ENCODE measurements around the gene KCNMB1. TPM values are rescaled to one million over a fixed set of nuclear protein-coding genes. Genes with fewer than 3 reads are reported as not detected.
A peak's percentile ranks its signal among the peaks of the same experiment; 100 is the strongest.

The KCNMB1 gene
- total RNA-seq, 1 donor from 2014 or later: 0.14 TPM

DNA sequence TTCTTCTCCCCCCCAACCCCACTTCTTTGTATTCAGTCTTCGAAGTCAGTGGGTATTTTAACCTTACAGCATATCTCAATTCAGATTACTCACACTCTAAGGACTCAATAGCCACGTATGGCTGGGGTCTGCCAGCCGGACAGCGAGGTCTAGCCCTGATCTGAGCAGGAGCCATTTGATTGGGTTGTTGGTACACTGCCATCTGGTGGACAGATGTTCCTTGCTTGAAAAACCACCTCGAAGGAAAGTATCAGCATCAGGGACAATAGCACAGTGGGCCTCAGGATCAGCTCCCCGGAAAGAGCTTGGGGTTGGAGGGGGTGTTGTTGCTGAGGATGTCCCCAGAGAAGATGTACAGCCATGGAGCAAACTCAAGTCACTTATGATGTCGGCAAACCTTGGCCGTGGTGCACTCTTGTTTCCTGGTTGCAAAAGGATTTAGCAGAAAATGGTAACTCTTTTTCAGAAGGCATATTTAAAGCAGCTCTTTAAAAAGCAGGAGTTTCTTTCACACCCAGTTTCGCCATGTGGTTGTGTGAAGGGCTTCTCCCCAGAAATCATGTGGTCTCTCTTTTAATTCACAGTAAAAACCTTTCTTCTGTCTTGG is 31.7 kb upstream of the KCNMB1 start:
- Histone ChIP-seq H3K79me2 (ENCODE audit: insufficient read depth, low read length) (no peaks in the 10 kb centered on the region), H3K4me1 (ENCODE audit: insufficient read depth, low read length) (no peaks in the 10 kb centered on the region), H3K9ac (ENCODE audit: low read length) (no peak overlapping the region), H3K27ac (ENCODE audit: low read depth, low read length) (no peak overlapping the region), H3K27me3 (ENCODE audit: insufficient read depth, low read length) (peaks cover 14% of the 10 kb centered on the region), H2AFZ (ENCODE audit: low read depth, low read length) (no peak overlapping the region), H4K20me1 (ENCODE audit: insufficient read depth, low read length) (no peaks in the 10 kb centered on the region), H3K4me3 (ENCODE audit: insufficient read depth, low read depth, low read length) (no peak overlapping the region), H3K4me2 (ENCODE audit: low read length) (no peak overlapping the region), H3K9me3 (ENCODE audit: insufficient read depth, low read depth, low read length) (no peaks in the 10 kb centered on the region), H3K36me3 (ENCODE audit: insufficient read depth, low read length) (no peaks in the 10 kb centered on the region)
- no peak overlapping the region for H3K4me3 Mint-ChIP-seq (ENCODE audit: unreplicated experiment)
- H3K4me1 Mint-ChIP-seq (ENCODE audit: low read depth, unreplicated experiment): no peaks in the 10 kb centered on the region
- DNase-seq (ENCODE audit: low read depth) (peak; percentile 43), FAIRE-seq (peak; percentile 71)
- no peaks in the 10 kb centered on the region for H3K9me3 Mint-ChIP-seq (ENCODE audit: unreplicated experiment)
- H3K36me3 Mint-ChIP-seq (ENCODE audit: low read depth, unreplicated experiment): no peaks in the 10 kb centered on the region
- no peak overlapping the region for H3K27ac Mint-ChIP-seq (ENCODE audit: unreplicated experiment)
- TF ChIP-seq EZH2 (IDR thresholded peaks at IDR 0.05; ENCODE audit: insufficient read depth, low read length): no peak
- TF ChIP-seq, protein P1, sequence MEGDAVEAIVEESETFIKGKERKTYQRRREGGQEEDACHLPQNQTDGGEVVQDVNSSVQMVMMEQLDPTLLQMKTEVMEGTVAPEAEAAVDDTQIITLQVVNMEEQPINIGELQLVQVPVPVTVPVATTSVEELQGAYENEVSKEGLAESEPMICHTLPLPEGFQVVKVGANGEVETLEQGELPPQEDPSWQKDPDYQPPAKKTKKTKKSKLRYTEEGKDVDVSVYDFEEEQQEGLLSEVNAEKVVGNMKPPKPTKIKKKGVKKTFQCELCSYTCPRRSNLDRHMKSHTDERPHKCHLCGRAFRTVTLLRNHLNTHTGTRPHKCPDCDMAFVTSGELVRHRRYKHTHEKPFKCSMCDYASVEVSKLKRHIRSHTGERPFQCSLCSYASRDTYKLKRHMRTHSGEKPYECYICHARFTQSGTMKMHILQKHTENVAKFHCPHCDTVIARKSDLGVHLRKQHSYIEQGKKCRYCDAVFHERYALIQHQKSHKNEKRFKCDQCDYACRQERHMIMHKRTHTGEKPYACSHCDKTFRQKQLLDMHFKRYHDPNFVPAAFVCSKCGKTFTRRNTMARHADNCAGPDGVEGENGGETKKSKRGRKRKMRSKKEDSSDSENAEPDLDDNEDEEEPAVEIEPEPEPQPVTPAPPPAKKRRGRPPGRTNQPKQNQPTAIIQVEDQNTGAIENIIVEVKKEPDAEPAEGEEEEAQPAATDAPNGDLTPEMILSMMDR (IDR thresholded peaks at IDR 0.05; ENCODE audit: insufficient read depth, low read depth, low read length): peak; percentile 73
- peaks cover 23% of the 10 kb centered on the region for H3K27me3 Mint-ChIP-seq (ENCODE audit: low read depth, unreplicated experiment)

DNA sequence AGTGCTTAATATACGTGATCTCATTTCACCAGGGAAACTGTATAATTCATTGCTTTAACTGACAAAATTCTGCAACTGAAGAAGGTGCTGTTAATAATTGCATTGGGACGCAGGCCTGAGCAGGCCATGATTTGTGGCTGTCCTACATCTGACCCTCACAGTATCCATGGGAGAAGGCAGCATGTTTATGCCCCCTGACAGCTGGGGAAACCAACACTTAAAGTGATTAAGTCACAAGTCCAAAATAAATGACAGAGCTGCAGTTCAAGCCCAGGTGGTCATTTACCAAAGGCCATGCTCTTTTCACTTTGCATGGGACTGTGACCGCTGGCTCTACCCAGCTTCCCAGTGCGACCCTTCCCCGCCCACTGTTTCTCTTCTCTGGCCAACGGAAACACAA is 30.5 kb upstream of the KCNMB1 start:
- no peaks in the 10 kb centered on the region for H3K4me1 ChIP-seq (ENCODE audit: insufficient read depth, low read length)
- peaks cover 14% of the 10 kb centered on the region for H3K27me3 ChIP-seq (ENCODE audit: insufficient read depth, low read length)
- H3K36me3 ChIP-seq (ENCODE audit: insufficient read depth, low read length): no peaks in the 10 kb centered on the region
- Mint-ChIP-seq H3K4me1 (ENCODE audit: low read depth, unreplicated experiment) (no peaks in the 10 kb centered on the region), H3K27me3 (ENCODE audit: low read depth, unreplicated experiment) (peaks cover 24% of the 10 kb centered on the region), H3K27ac (ENCODE audit: unreplicated experiment) (no peak overlapping the region), H3K9me3 (ENCODE audit: unreplicated experiment) (peaks cover 2% of the 10 kb centered on the region), H3K4me3 (ENCODE audit: unreplicated experiment) (no peak overlapping the region), H3K36me3 (ENCODE audit: low read depth, unreplicated experiment) (no peaks in the 10 kb centered on the region)
- H2AFZ ChIP-seq (ENCODE audit: low read depth, low read length): no peak overlapping the region
- no peaks in the 10 kb centered on the region for H4K20me1 ChIP-seq (ENCODE audit: insufficient read depth, low read length)
- no peaks in the 10 kb centered on the region for H3K79me2 ChIP-seq (ENCODE audit: insufficient read depth, low read length)
- TF ChIP-seq, protein P1 (IDR thresholded peaks at IDR 0.05; ENCODE audit: insufficient read depth, low read depth, low read length): no peak
- TF ChIP-seq EZH2 (IDR thresholded peaks at IDR 0.05; ENCODE audit: insufficient read depth, low read length): no peak
- no peaks in the 10 kb centered on the region for H3K9me3 ChIP-seq (ENCODE audit: insufficient read depth, low read depth, low read length)
- H3K4me3 ChIP-seq (ENCODE audit: insufficient read depth, low read depth, low read length): no peak overlapping the region
- no peak for FAIRE-seq
- DNase-seq (ENCODE audit: low read depth): no peak
- H3K27ac ChIP-seq (ENCODE audit: low read depth, low read length): no peak overlapping the region
- H3K4me2 ChIP-seq (ENCODE audit: low read length): no peak overlapping the region
- no peak overlapping the region for H3K9ac ChIP-seq (ENCODE audit: low read length)

DNA sequence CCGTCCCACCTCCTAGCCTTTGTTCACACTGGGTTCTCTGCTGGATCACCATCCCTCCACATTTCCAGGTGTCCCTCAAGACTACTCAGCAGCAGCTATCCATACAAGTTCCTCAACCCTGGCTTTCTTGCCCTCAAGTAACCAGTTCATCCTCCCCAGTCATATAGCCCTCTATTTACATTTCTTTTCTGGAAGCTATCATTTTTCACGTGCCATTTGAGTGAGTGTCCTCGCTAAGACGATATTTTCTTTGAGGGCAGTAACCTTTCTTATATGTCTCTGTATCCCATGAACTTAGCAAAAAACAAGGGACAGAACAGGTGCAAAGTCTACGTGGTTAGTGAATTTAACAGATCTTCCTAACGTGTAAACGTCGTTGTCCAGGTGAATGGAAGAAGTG is 29.6 kb upstream of the KCNMB1 start:
- no peak overlapping the region for H2AFZ ChIP-seq (ENCODE audit: low read depth, low read length)
- no peaks in the 10 kb centered on the region for H3K4me1 ChIP-seq (ENCODE audit: insufficient read depth, low read length)
- H3K9ac ChIP-seq (ENCODE audit: low read length): no peak overlapping the region
- DNase-seq (ENCODE audit: low read depth) (no peak), FAIRE-seq (no peak)
- no peaks in the 10 kb centered on the region for H3K79me2 ChIP-seq (ENCODE audit: insufficient read depth, low read length)
- no peak overlapping the region for H3K27ac ChIP-seq (ENCODE audit: low read depth, low read length)
- Mint-ChIP-seq H3K9me3 (ENCODE audit: unreplicated experiment) (peaks cover 2% of the 10 kb centered on the region), H3K27me3 (ENCODE audit: low read depth, unreplicated experiment) (peaks cover 24% of the 10 kb centered on the region), H3K36me3 (ENCODE audit: low read depth, unreplicated experiment) (no peaks in the 10 kb centered on the region), H3K4me3 (ENCODE audit: unreplicated experiment) (no peak overlapping the region), H3K27ac (ENCODE audit: unreplicated experiment) (no peak overlapping the region), H3K4me1 (ENCODE audit: low read depth, unreplicated experiment) (no peaks in the 10 kb centered on the region)
- H3K36me3 ChIP-seq (ENCODE audit: insufficient read depth, low read length): no peaks in the 10 kb centered on the region
- H3K9me3 ChIP-seq (ENCODE audit: insufficient read depth, low read depth, low read length): no peaks in the 10 kb centered on the region
- H3K27me3 ChIP-seq (ENCODE audit: insufficient read depth, low read length): peaks cover 14% of the 10 kb centered on the region
- no peak overlapping the region for H3K4me2 ChIP-seq (ENCODE audit: low read length)
- H3K4me3 ChIP-seq (ENCODE audit: insufficient read depth, low read depth, low read length): no peak overlapping the region
- H4K20me1 ChIP-seq (ENCODE audit: insufficient read depth, low read length): no peaks in the 10 kb centered on the region
- TF ChIP-seq, protein P1 (IDR thresholded peaks at IDR 0.05; ENCODE audit: insufficient read depth, low read depth, low read length): no peak

Data from astrocyte (in vitro differentiated cells and primary cell).